Endothelial cell (in vitro differentiated cells): Measurements from ENCODE around the gene SAPCD1. TPM values are rescaled to one million over a fixed set of nuclear protein-coding genes. Genes with fewer than 3 reads are reported as not detected.

ENCODE experiments used
- DNase-seq: peaks from one replicate; pipeline ENCODE4 v3.0.0; 2021; ENCODE audit warnings: low spot score
- H3K27ac Mint-ChIP-seq: one replicate; pipeline ENCODE4 v1.8.0; 2021; ENCODE audit warnings: mixed read lengths, inconsistent platforms; ENCODE audit not compliant: unreplicated experiment
- H3K27me3 Mint-ChIP-seq: one replicate; pipeline ENCODE4 v1.8.0; 2021; ENCODE audit warnings: mild to moderate bottlenecking, moderate library complexity, mixed read lengths, inconsistent platforms; ENCODE audit not compliant: unreplicated experiment
- H3K36me3 Mint-ChIP-seq: one replicate; pipeline ENCODE4 v1.8.0; 2021; ENCODE audit warnings: mild to moderate bottlenecking, low read depth, mixed read lengths, inconsistent platforms; ENCODE audit not compliant: unreplicated experiment
- H3K4me1 Mint-ChIP-seq: one replicate; pipeline ENCODE4 v1.8.0; 2021; ENCODE audit warnings: mild to moderate bottlenecking, mixed read lengths, inconsistent platforms; ENCODE audit not compliant: unreplicated experiment
- H3K4me3 Mint-ChIP-seq: one replicate; pipeline ENCODE4 v1.8.0; 2021; ENCODE audit warnings: mild to moderate bottlenecking, mixed read lengths, inconsistent platforms; ENCODE audit not compliant: unreplicated experiment
- H3K9me3 Mint-ChIP-seq: one replicate; pipeline ENCODE4 v1.8.0; 2021; ENCODE audit warnings: mixed read lengths, inconsistent platforms; ENCODE audit not compliant: unreplicated experiment
- total RNA-seq: library from RNA; stranded (reverse); fragmentation: NEBNext Ultra II Directional; extraction: Animal tissue kit (Norgen Biotek cat#: 25700); gene quantifications from one replicate; pipeline ENCODE4 v1.2.1, GENCODE V29; 2021; ENCODE audit not compliant: unreplicated experiment
- TF ChIP-seq, protein P1 (sequence below): fragments of 200-600 bp; sonication (generic); IDR thresholded peaks from one replicate; pipeline ENCODE4 v1.5.0; 2021; ENCODE audit warnings: antibody characterized with exemption; ENCODE audit not compliant: unreplicated experiment

SAPCD1 gene
- total RNA-seq, 1 donor from 2014 or later: 2.4 TPM

DNA sequence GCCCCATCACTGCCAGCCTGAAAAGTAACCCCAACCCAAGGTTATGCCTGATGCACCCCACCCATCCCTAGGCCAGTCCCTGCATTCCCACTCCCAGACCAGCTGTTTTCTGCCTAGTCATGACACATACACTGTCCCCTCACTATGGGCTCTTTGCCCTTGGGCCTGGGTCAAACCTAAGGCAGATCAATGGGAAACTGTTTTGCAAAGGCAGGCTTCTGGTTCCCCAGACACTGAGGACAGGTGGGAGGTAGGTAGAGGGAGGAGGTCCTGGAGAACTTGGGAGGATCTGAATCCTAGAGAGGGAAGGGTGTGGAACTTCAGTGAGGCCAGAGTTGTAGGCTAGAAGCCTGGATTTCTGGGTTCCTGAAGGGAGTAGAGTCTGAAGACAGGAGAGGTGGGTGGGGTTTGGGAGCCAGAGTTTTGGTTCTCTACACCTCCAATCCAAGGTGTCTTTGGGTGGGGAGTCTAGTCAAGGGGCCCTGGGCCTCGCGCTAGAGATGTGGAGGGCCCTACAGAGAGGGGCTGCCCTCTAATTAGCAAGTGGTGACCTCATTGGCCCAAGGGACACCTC lies 28.1 kb upstream of the SAPCD1 start:
- Mint-ChIP-seq H3K4me1 (peaks cover 55% of the 10 kb centered on the region), H3K27me3 (peaks cover 22% of the 10 kb centered on the region), H3K27ac (peak overlapping the region; percentile 100), H3K4me3 (peak overlapping the region; percentile 100), H3K36me3 (peaks cover 27% of the 10 kb centered on the region), H3K9me3 (no peaks in the 10 kb centered on the region)
- TF ChIP-seq, protein P1, sequence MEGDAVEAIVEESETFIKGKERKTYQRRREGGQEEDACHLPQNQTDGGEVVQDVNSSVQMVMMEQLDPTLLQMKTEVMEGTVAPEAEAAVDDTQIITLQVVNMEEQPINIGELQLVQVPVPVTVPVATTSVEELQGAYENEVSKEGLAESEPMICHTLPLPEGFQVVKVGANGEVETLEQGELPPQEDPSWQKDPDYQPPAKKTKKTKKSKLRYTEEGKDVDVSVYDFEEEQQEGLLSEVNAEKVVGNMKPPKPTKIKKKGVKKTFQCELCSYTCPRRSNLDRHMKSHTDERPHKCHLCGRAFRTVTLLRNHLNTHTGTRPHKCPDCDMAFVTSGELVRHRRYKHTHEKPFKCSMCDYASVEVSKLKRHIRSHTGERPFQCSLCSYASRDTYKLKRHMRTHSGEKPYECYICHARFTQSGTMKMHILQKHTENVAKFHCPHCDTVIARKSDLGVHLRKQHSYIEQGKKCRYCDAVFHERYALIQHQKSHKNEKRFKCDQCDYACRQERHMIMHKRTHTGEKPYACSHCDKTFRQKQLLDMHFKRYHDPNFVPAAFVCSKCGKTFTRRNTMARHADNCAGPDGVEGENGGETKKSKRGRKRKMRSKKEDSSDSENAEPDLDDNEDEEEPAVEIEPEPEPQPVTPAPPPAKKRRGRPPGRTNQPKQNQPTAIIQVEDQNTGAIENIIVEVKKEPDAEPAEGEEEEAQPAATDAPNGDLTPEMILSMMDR: no peak
- DNase-seq: no peak

DNA sequence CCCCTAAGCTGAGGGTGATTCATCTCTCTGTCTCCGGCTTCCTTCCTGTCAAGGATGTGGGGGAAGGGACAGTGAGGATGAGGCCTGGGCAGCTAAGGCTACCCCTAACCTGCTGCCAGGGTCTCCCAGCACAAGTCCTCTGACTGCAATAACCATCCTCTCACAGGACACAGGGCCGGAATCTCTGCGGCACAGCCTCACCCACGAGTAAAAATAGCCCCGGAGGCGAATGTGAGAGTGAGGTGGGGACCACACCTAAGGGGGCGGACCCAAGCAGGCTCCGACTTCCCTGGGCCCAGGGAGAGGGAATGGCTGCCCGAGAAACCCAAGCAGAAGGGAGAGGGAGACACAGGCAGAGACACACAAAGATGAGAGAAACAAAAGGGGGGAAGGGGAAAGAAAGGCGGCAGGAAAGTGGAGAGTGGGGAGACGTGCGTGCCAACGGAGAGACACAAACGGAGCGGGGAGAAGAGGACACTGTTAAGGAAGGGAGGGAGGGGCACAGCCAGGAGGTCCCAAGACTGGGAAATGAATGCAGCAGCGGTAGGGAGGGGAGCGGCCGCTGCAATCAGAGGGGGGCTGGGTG lies 27.5 kb upstream of the SAPCD1 start:
- Mint-ChIP-seq H3K4me3 (peak overlapping the region; percentile 100), H3K27me3 (peaks cover 22% of the 10 kb centered on the region), H3K9me3 (no peaks in the 10 kb centered on the region), H3K27ac (peak overlapping the region; percentile 100), H3K4me1 (peaks cover 58% of the 10 kb centered on the region), H3K36me3 (peaks cover 27% of the 10 kb centered on the region)
- TF ChIP-seq, protein P1: no peak
- DNase-seq: peak; percentile 38

DNA sequence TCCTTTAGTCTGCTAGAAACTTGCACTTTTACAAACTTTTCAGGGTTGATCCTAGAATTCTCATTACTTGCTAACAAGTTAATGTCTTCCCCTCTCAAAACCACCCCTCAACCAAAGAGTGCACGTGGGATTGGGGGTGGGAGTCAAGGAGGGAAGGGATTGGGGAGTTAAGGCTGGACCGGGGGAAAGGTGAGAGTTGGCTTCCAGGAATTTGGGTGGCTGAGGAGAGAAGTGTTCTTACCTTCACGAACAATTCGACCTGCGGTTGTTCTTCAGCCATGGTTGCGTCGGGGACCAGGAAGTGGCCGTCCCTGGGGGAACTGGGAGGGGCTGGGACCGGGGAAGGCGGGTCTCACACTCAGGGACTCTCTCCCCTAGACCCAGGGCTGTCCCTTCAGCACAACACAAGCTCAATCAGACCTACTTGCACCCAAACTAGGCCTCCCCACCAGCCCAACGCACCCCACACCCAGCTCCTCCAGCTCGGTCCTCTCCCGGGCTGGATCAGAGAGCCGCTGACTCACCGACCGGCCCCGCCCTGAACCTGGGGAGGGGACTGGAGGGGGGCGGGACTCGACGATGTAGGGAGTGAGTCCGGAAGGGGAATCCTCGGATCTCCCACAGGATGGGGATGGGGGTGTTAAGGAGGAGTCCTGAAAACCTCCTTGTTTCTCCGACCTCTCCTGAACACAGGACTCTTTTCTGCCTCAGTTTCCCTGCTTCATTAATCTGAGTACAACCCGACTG lies 26.3 kb upstream of the SAPCD1 start, which contains the start of gene CLIC1:
TSS of gene CLIC1 (minus strand) at position 510 of the 747 bp plus-strand sequence. CDS start at position 280, 230 bp downstream.
- Mint-ChIP-seq H3K9me3 (no peaks in the 10 kb centered on the region), H3K27ac (peak within 1 kb of the TSS; percentile 100), H3K27me3 (peaks cover 20% of the 10 kb centered on the region), H3K4me3 (peak within 1 kb of the TSS; percentile 100), H3K4me1 (peaks cover 53% of the 10 kb centered on the region), H3K36me3 (peaks cover 27% of the 10 kb centered on the region)
- TF ChIP-seq, protein P1: no peak
- DNase-seq: peak; percentile 73

- peaks cover 51% of the 10 kb centered on the region for H3K4me1 Mint-ChIP-seq
- H3K4me3 Mint-ChIP-seq: peak overlapping the region; percentile 100
- H3K27ac Mint-ChIP-seq: peak overlapping the region; percentile 100
- H3K36me3 Mint-ChIP-seq: peaks cover 23% of the 10 kb centered on the region
- H3K27me3 Mint-ChIP-seq: peaks cover 20% of the 10 kb centered on the region
- DNase-seq: no peak
- TF ChIP-seq, protein P1: no peak
- H3K9me3 Mint-ChIP-seq: no peaks in the 10 kb centered on the region
Measured at GRCh38 chr6:31736768-31737314, 25.6 kb upstream of the SAPCD1 start.
